ENCODE measurements around the gene LAMB2. TPM values are rescaled to one million over a fixed set of nuclear protein-coding genes. Genes with fewer than 3 reads are reported as not detected.
A peak's percentile ranks its signal among the peaks of the same experiment; 100 is the strongest.

Gene LAMB2
- total and polyA plus RNA-seq, 4 donors: 200 to 1,923 (median 535) TPM

DNA sequence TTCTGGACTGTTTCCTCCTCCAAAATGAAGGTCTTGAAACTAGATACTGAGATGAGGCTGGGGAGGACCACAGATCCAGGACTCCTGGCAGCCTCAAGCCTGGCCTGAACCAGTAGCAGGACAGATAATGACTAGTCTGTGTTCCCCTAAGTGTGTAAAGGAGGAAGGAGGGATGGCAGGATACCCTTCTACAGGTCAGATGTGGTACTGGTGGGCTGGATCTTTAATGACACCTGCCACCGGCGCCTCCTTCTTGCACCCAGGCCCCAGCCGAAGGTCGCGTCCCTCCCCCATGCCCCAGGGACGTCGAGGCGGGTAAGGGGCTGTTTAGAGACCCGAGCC, 12.8 kb downstream of the LAMB2 start:
- H3K4me3 ChIP-seq (ENCODE audit: low read length in 2 of 2): peak overlapping the region; percentile 56 to 80
- no peak for ATAC-seq (ENCODE audit: low FRiP score)
- no peaks in the 10 kb centered on the region for H3K9me3 ChIP-seq (ENCODE audit: control insufficient read depth, low read length)
- H3K36me3 ChIP-seq (ENCODE audit: control insufficient read depth in 1 of 2, insufficient read depth in 2 of 2, low read length in 1 of 2): peaks cover 0 to 29% of the 10 kb centered on the region in 2 donors
- peaks cover 0 to 2% of the 10 kb centered on the region in 2 donors for H3K4me1 ChIP-seq (ENCODE audit: control insufficient read depth in 1 of 2, insufficient read depth in 2 of 2, low read length in 2 of 2)
- WGBS, 2 donors: 1% methylated on average over 9 of the region's 9 CpGs
- H3K27ac ChIP-seq (ENCODE audit: low read depth in 1 of 2, low read length in 2 of 2): peak overlapping the region; percentile 47 to 82
- DNase-seq: no peak
- no peaks in the 10 kb centered on the region for H3K27me3 ChIP-seq (ENCODE audit: control insufficient read depth in 1 of 2, insufficient read depth in 2 of 2, low read length in 1 of 2)
- intact Hi-C loops (cut with DNase I): no loop called here

- 9 to 13% methylated on average over 3 of the region's 3 CpGs for WGBS, 2 donors
- intact Hi-C loops (cut with DNase I): no loop called here
- ATAC-seq (ENCODE audit: low FRiP score): no peak
These were observed 13.4 kb downstream of the LAMB2 start for GRCh38 chr3:49119439-49119838.

GRCh38 chr3:49119036-49119435, 13.8 kb downstream of the LAMB2 start:
- no peak overlapping the region for H3K4me3 ChIP-seq (ENCODE audit: low read length in 2 of 2)
- 9 to 17% methylated on average over 10 of the region's 10 CpGs for WGBS, 2 donors
- intact Hi-C loops (cut with DNase I): no loop called here
- peaks cover 0 to 2% of the 10 kb centered on the region in 2 donors for H3K4me1 ChIP-seq (ENCODE audit: control insufficient read depth in 1 of 2, insufficient read depth in 2 of 2, low read length in 2 of 2)
- ATAC-seq (ENCODE audit: low FRiP score) (no peak), DNase-seq (no peak)
- H3K27me3 ChIP-seq (ENCODE audit: control insufficient read depth in 1 of 2, insufficient read depth in 2 of 2, low read length in 1 of 2): no peaks in the 10 kb centered on the region
- peak overlapping the region in 1 of 2 donors; percentile 41 for H3K27ac ChIP-seq (ENCODE audit: low read depth in 1 of 2, low read length in 2 of 2)
- no peaks in the 10 kb centered on the region for H3K9me3 ChIP-seq (ENCODE audit: control insufficient read depth, low read length)
- H3K36me3 ChIP-seq (ENCODE audit: control insufficient read depth in 1 of 2, insufficient read depth in 2 of 2, low read length in 1 of 2): peaks cover 2 to 22% of the 10 kb centered on the region in 2 donors

More at GRCh38 chr3:49119439-49119838, 13.4 kb downstream of the LAMB2 start:
- peak overlapping the region in 1 of 2 donors; percentile 82 for H3K27ac ChIP-seq (ENCODE audit: low read depth in 1 of 2, low read length in 2 of 2)
- H3K27me3 ChIP-seq (ENCODE audit: control insufficient read depth in 1 of 2, insufficient read depth in 2 of 2, low read length in 1 of 2): no peaks in the 10 kb centered on the region
- no peaks in the 10 kb centered on the region for H3K9me3 ChIP-seq (ENCODE audit: control insufficient read depth, low read length)
- H3K36me3 ChIP-seq (ENCODE audit: control insufficient read depth in 1 of 2, insufficient read depth in 2 of 2, low read length in 1 of 2): peaks cover 0 to 24% of the 10 kb centered on the region in 2 donors
- DNase-seq: no peak
- no peak overlapping the region for H3K4me3 ChIP-seq (ENCODE audit: low read length in 2 of 2)
- peaks cover 0 to 2% of the 10 kb centered on the region in 2 donors for H3K4me1 ChIP-seq (ENCODE audit: control insufficient read depth in 1 of 2, insufficient read depth in 2 of 2, low read length in 2 of 2)

- Histone ChIP-seq H3K4me1 (ENCODE audit: control insufficient read depth in 1 of 2, insufficient read depth in 2 of 2, low read length in 2 of 2) (no peaks in the 10 kb centered on the region), H3K27me3 (ENCODE audit: control insufficient read depth in 1 of 2, insufficient read depth in 2 of 2, low read length in 1 of 2) (no peaks in the 10 kb centered on the region), H3K4me3 (ENCODE audit: low read length in 2 of 2) (no peak overlapping the region), H3K27ac (ENCODE audit: low read depth in 1 of 2, low read length in 2 of 2) (no peak overlapping the region), H3K36me3 (ENCODE audit: control insufficient read depth in 1 of 2, insufficient read depth in 2 of 2, low read length in 1 of 2) (peaks cover 6 to 31% of the 10 kb centered on the region in 2 donors), H3K9me3 (ENCODE audit: control insufficient read depth, low read length) (no peaks in the 10 kb centered on the region)
- DNase-seq (no peak), ATAC-seq (ENCODE audit: low FRiP score) (no peak)
- WGBS, 2 donors: 88 to 91% methylated on average over 14 of the region's 14 CpGs
- intact Hi-C loops (cut with DNase I): no loop called here
These were observed 20.6 kb downstream of the LAMB2 start for GRCh38 chr3:49112262-49112661.

DNA sequence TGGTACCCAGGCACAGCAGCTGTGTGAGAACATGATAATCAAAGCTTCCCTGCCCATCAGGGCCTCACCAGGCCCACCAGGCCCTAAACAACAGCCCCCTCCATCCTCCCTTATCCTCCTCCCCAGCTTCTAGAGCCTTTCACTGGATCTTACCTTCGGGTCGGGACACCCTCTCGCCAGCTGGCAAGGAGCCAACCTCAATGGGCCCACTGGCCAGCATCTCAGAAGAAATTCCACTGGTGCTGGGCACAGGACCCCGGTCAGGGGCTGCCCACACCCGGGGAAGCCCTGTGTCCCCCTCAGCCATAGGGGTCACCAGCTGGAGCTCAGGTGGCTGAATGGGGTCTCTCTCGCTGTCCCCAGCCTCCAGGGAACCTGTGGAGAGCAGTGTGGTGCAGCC, 21.5 kb downstream of the LAMB2 start:
- Histone ChIP-seq H3K9me3 (ENCODE audit: control insufficient read depth, low read length) (no peaks in the 10 kb centered on the region), H3K27ac (ENCODE audit: low read depth in 1 of 2, low read length in 2 of 2) (no peak overlapping the region), H3K36me3 (ENCODE audit: control insufficient read depth in 1 of 2, insufficient read depth in 2 of 2, low read length in 1 of 2) (peaks cover 6 to 30% of the 10 kb centered on the region in 2 donors), H3K27me3 (ENCODE audit: control insufficient read depth in 1 of 2, insufficient read depth in 2 of 2, low read length in 1 of 2) (no peaks in the 10 kb centered on the region), H3K4me1 (ENCODE audit: control insufficient read depth in 1 of 2, insufficient read depth in 2 of 2, low read length in 2 of 2) (no peaks in the 10 kb centered on the region), H3K4me3 (ENCODE audit: low read length in 2 of 2) (no peak overlapping the region)
- intact Hi-C loops (cut with DNase I): no loop called here
- ATAC-seq (ENCODE audit: low FRiP score) (no peak), DNase-seq (no peak)
- 64 to 71% methylated on average over 6 of the region's 6 CpGs for WGBS, 2 donors

GRCh38 chr3:49110780-49111179, 22.1 kb downstream of the LAMB2 start:
- WGBS, 2 donors: 82% methylated on average over 13 of the region's 13 CpGs
- intact Hi-C loops (cut with DNase I): no loop called here
- no peaks in the 10 kb centered on the region for H3K27me3 ChIP-seq (ENCODE audit: control insufficient read depth in 1 of 2, insufficient read depth in 2 of 2, low read length in 1 of 2)
- H3K4me1 ChIP-seq (ENCODE audit: control insufficient read depth in 1 of 2, insufficient read depth in 2 of 2, low read length in 2 of 2): no peaks in the 10 kb centered on the region
- ATAC-seq (ENCODE audit: low FRiP score) (no peak), DNase-seq (no peak)
- H3K36me3 ChIP-seq (ENCODE audit: control insufficient read depth in 1 of 2, insufficient read depth in 2 of 2, low read length in 1 of 2): peaks cover 6 to 28% of the 10 kb centered on the region in 2 donors
- H3K27ac ChIP-seq (ENCODE audit: low read depth in 1 of 2, low read length in 2 of 2): no peak overlapping the region
- H3K9me3 ChIP-seq (ENCODE audit: control insufficient read depth, low read length): no peaks in the 10 kb centered on the region
- H3K4me3 ChIP-seq (ENCODE audit: low read length in 2 of 2): no peak overlapping the region

DNA sequence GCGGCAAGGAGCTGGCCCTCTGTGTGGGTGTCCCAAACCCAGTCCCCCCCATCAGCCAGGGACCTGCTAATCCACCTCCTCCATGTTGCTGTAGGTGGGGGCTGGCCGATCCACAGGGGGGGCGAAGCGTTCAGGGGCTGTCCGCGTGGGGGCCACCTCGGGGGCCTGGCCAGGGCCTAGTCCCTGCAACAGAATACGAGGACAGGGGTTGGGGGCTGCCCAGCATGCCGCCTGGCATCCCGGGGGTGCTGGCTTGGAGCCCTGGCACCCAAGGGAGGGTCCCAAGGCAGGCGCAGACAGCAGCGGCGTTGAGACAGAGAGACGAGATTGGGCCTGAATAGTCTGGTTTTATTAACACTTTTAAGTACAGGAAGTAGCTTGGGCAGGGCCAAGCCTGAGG, 24.5 kb downstream of the LAMB2 start:
- intact Hi-C loops (cut with DNase I): no loop called here

DNA sequence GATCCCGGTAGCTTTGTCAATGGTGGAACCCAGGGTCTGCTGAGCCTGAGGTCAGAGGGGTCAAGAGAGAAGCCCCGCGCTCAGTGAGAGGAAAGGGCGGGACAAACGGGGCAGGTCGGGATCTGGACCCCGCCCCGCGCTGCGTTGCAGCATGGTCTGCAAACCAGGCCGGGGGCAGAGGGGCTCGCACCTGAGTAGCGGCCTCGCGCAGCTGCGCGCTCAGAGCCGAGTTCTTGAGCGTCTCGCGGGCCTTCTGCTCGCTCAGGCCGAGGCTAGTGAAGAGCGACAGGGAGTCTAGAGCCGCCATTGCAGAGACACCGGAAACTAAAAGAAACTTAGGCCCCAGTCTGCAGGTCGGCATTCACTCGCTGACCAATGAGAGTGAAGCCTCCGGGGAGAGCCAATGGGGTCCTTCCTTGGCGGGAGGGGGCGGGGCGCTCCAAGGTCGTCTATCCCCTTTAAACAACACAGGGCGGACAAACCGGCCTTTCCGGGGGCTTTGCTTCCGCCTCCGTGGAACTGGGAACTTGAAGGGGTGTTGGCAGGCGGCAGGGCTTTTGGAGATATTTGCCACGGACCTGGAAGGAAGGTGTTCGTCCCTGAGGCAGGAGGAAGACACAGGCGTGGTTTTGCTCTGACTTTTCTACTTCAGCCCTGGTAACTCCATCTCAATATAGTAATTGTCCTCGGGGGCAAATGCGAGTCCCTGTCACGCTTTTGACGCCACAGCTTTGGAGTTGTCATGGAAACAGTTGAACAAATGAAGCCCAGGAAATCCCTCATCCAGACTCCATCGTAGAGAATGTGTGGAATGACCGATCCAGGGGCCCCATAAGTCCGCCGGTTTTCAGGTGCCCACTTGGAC, 28.2 kb downstream of the LAMB2 start, which contains the start of gene QARS1:
Gene QARS1 (minus strand): TSS at position 331 of the 865 bp plus-strand sequence. CDS start 24 bp downstream, at position 307.
- H3K4me1 ChIP-seq (ENCODE audit: control insufficient read depth in 1 of 2, insufficient read depth in 2 of 2, low read length in 2 of 2): no peaks in the 10 kb centered on the region
- H3K4me3 ChIP-seq (ENCODE audit: low read length in 2 of 2): peak within 1 kb of the TSS; percentile 38 to 65
- intact Hi-C loops (cut with DNase I): no loop called here
- WGBS, 2 donors: 1% methylated on average over 50 of the region's 50 CpGs
- H3K27me3 ChIP-seq (ENCODE audit: control insufficient read depth in 1 of 2, insufficient read depth in 2 of 2, low read length in 1 of 2): no peaks in the 10 kb centered on the region
- ATAC-seq (ENCODE audit: low FRiP score) (peak; percentile 95), DNase-seq (peak; percentile 96)
- peaks cover 0 to 14% of the 10 kb centered on the region in 2 donors for H3K36me3 ChIP-seq (ENCODE audit: control insufficient read depth in 1 of 2, insufficient read depth in 2 of 2, low read length in 1 of 2)
- H3K9me3 ChIP-seq (ENCODE audit: control insufficient read depth, low read length): no peaks in the 10 kb centered on the region
- H3K27ac ChIP-seq (ENCODE audit: low read depth in 1 of 2, low read length in 2 of 2): peak within 1 kb of the TSS in 1 of 2 donors; percentile 64

More for the DNA sequence above, 24.5 kb downstream of the LAMB2 start:
- Histone ChIP-seq H3K9me3 (ENCODE audit: control insufficient read depth, low read length) (no peaks in the 10 kb centered on the region), H3K27ac (ENCODE audit: low read depth in 1 of 2, low read length in 2 of 2) (no peak overlapping the region), H3K27me3 (ENCODE audit: control insufficient read depth in 1 of 2, insufficient read depth in 2 of 2, low read length in 1 of 2) (no peaks in the 10 kb centered on the region), H3K36me3 (ENCODE audit: control insufficient read depth in 1 of 2, insufficient read depth in 2 of 2, low read length in 1 of 2) (peaks cover 2 to 20% of the 10 kb centered on the region in 2 donors), H3K4me3 (ENCODE audit: low read length in 2 of 2) (no peak overlapping the region), H3K4me1 (ENCODE audit: control insufficient read depth in 1 of 2, insufficient read depth in 2 of 2, low read length in 2 of 2) (no peaks in the 10 kb centered on the region)
- DNase-seq (no peak), ATAC-seq (ENCODE audit: low FRiP score) (no peak)
- 75 to 76% methylated on average over 14 of the region's 14 CpGs for whole genome bisulfite sequencing, 2 donors

DNA sequence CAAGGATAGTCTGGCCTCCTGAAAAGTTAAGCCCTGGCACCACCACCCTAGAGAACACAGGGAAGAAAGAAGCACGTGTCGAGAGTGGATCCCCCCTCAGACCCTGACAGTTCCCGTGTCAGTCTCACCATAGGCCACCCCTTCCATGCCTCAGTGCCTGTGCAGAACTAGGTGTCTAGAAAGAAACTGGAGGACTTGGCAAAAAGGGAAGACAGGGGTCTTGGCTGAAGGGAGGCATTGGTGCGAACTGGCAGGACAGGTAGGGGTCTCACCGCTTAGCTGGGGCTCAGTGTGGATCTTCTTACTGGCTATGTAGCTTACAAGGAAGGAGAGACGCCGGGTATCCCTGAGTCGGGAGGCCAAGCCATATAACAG, 28.8 kb downstream of the LAMB2 start:
- Histone ChIP-seq H3K4me1 (ENCODE audit: control insufficient read depth in 1 of 2, insufficient read depth in 2 of 2, low read length in 2 of 2) (no peaks in the 10 kb centered on the region), H3K4me3 (ENCODE audit: low read length in 2 of 2) (peak overlapping the region; percentile 38 to 64), H3K36me3 (ENCODE audit: control insufficient read depth in 1 of 2, insufficient read depth in 2 of 2, low read length in 1 of 2) (peaks cover 0 to 20% of the 10 kb centered on the region in 2 donors), H3K9me3 (ENCODE audit: control insufficient read depth, low read length) (no peaks in the 10 kb centered on the region), H3K27me3 (ENCODE audit: control insufficient read depth in 1 of 2, insufficient read depth in 2 of 2, low read length in 1 of 2) (no peaks in the 10 kb centered on the region), H3K27ac (ENCODE audit: low read depth in 1 of 2, low read length in 2 of 2) (peak overlapping the region in 1 of 2 donors; percentile 64)
- intact Hi-C loops (cut with DNase I): no loop called here
- WGBS, 2 donors: 5% methylated on average over 8 of the region's 8 CpGs
- DNase-seq (no peak), ATAC-seq (ENCODE audit: low FRiP score) (no peak)

Data from aorta (tissue), 5 donors.